HG02938 (cell line): ENCODE data around the gene C6orf52.
A peak's percentile ranks its signal among the peaks of the same experiment; 100 is the strongest.

Experiments
- ATAC-seq: cut with Tn5 transposase; IDR thresholded peaks from one replicate; pipeline ENCODE4 v1.9.1; 2021; ENCODE audit warnings: mild to moderate bottlenecking, moderate library complexity; ENCODE audit not compliant: unreplicated experiment

C6orf52 gene

GRCh38 chr6:10658910-10659698 is 35.3 kb downstream of the C6orf52 start:
- ATAC-seq, result no peak

GRCh38 chr6:10655508-10656055 is 38.8 kb downstream of the C6orf52 start:
- ATAC-seq, result no peak

- ATAC-seq, result no peak
These were observed 50.2 kb downstream of the C6orf52 start for GRCh38 chr6:10644225-10644624.

GRCh38 chr6:10643201-10643651 is 51.2 kb downstream of the C6orf52 start:
- ATAC-seq, result peak; percentile 60

- ATAC-seq, result no peak
These were observed 52.9 kb downstream of the C6orf52 start for GRCh38 chr6:10641528-10641927.

- ATAC-seq, result no peak
These were observed 54.0 kb downstream of the C6orf52 start for GRCh38 chr6:10640412-10640811.

GRCh38 chr6:10633216-10633615 is 61.2 kb downstream of the C6orf52 start:
- peak; percentile 99 for ATAC-seq

GRCh38 chr6:10630178-10630577 is 64.2 kb downstream of the C6orf52 start:
- ATAC-seq, result no peak

- no peak for ATAC-seq
These were observed 66.6 kb downstream of the C6orf52 start for GRCh38 chr6:10627800-10628199.

- no peak for ATAC-seq
These were observed 68.2 kb downstream of the C6orf52 start for GRCh38 chr6:10626154-10626741.

- no peak for ATAC-seq
These were observed 69.6 kb downstream of the C6orf52 start for GRCh38 chr6:10624836-10625235.

GRCh38 chr6:10621847-10622246 is 72.6 kb downstream of the C6orf52 start:
- ATAC-seq, result no peak
